A549 treated with AZD9567 at 1 μM for 4 hours (cell line): Measurements from ENCODE around the gene FBXO28. TPM values are rescaled to one million over a fixed set of nuclear protein-coding genes. Genes with fewer than 3 reads are reported as not detected.

Experiments
- total RNA-seq: library from RNA; stranded (reverse); fragments of 200-300 nt; extraction: Qiagen RNA extraction; gene quantifications from 5 replicates; pipeline ENCODE4 v1.2.3, GENCODE V29; 2022; ENCODE audit not compliant: insufficient read depth

FBXO28 gene
- total RNA-seq, result 21.1 to 27.3 TPM (median 26.4 TPM) in 5 replicates

GRCh38 chr1:224113918-224114786 is at the start of gene FBXO28:
Gene FBXO28, plus strand, starts transcription at chr1:224114111. Its CDS starts 19 bp downstream, at chr1:224114130.

GRCh38 chr1:224182866-224183590 is 69.1 kb downstream of the FBXO28 start, which contains the start of gene DEGS1:
Gene DEGS1, plus strand, starts transcription at chr1:224183240. Its CDS starts 97 bp downstream, at chr1:224183337.

Other genes starting within 250 kb of the FBXO28 start
- gene DEGS1, start 69.1 kb downstream of the FBXO28 start, total RNA-seq, result 129 to 151 TPM (median 145 TPM) in 5 replicates
- 20.7 to 36.5 TPM (median 21.9 TPM) in 5 replicates for gene NVL, start 216.1 kb downstream of the FBXO28 start, total RNA-seq
- gene CNIH4, start 242.8 kb downstream of the FBXO28 start, total RNA-seq, result 88.9 to 116 TPM (median 115 TPM) in 5 replicates